Measurements from ENCODE around the gene ACSS3.

GRCh38 chr12:81136519-81136918, 58.6 kb downstream of the ACSS3 start:
- no peak for TF ChIP-seq POLR2A (IDR thresholded peaks at IDR 0.05; ENCODE audit: low read length)
- no peak for TF ChIP-seq GATA1 (IDR thresholded peaks at IDR 0.05; ENCODE audit: low read depth, low read length)

Data from erythroblast (primary cell).